ENCODE measurements around the gene TMEM205.

The TMEM205 gene

GRCh38 chr19:11375143-11375948 is 29.3 kb upstream of the TMEM205 start:
- TF ChIP-seq CTCF (IDR thresholded peaks at IDR 0.05), result no peak

- TF ChIP-seq CTCF (IDR thresholded peaks at IDR 0.05), result no peak
Measured at GRCh38 chr19:11374433-11375142, 28.5 kb upstream of the TMEM205 start, which contains the start of gene SWSAP1. Gene SWSAP1, plus strand, starts transcription at chr19:11374666. Its CDS starts 15 bp downstream, at chr19:11374681.

GRCh38 chr19:11373885-11374432 is 27.9 kb upstream of the TMEM205 start:
- no peak for TF ChIP-seq CTCF (IDR thresholded peaks at IDR 0.05)

- TF ChIP-seq CTCF (IDR thresholded peaks at IDR 0.05), result no peak
Measured at GRCh38 chr19:11373166-11373884, 27.3 kb upstream of the TMEM205 start.

GRCh38 chr19:11370744-11371143 is 24.7 kb upstream of the TMEM205 start:
- no peak for TF ChIP-seq CTCF (IDR thresholded peaks at IDR 0.05)

- no peak for TF ChIP-seq CTCF (IDR thresholded peaks at IDR 0.05)
Measured at GRCh38 chr19:11367528-11367927, 21.5 kb upstream of the TMEM205 start.

GRCh38 chr19:11365557-11366117 is 19.6 kb upstream of the TMEM205 start:
- TF ChIP-seq CTCF (IDR thresholded peaks at IDR 0.05), result no peak

Data from LNCAP (cell line).